ENCODE data around the gene EP400.
"Not testable (repeated sequence)": the region's sequence is repeated elsewhere in the genome, so short reads cannot be mapped to it uniquely, and the experiment has no call there.

EP400 gene

DNA sequence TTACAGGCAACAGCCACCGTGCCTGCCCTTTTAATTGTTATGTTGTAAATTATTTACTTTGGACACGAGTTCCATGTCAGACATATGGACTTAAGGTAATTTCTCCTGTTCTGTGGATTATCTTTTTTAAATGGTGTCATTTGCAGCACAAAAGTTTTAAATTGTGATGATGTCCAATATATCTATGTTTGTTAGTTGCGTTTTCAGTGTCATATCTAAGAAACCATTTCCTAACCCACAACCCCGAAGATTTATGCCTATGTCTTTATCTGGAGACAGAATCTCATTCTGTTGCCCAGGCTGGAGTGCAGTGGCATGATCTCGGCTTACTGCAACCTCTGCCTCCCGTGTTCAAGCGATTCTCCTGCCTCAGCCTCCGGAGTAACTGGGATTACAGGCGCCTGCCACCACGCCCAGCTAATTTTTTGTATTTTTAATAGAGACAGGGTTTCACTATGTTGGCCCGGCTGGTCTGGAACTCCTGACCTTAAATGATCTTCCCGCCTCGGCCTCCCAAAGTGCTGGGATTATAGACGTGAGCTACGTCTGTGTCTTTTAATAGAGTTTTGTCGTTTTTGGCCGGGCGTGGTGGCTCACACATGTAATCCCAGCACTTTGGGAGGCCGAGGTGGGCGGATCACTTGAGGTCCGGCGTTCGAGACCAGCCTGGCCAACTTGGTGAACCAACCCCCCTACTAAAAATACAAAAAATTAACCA, 870 bp upstream of the EP400 start:
- not testable (repeated sequence) for DNase-seq

DNA sequence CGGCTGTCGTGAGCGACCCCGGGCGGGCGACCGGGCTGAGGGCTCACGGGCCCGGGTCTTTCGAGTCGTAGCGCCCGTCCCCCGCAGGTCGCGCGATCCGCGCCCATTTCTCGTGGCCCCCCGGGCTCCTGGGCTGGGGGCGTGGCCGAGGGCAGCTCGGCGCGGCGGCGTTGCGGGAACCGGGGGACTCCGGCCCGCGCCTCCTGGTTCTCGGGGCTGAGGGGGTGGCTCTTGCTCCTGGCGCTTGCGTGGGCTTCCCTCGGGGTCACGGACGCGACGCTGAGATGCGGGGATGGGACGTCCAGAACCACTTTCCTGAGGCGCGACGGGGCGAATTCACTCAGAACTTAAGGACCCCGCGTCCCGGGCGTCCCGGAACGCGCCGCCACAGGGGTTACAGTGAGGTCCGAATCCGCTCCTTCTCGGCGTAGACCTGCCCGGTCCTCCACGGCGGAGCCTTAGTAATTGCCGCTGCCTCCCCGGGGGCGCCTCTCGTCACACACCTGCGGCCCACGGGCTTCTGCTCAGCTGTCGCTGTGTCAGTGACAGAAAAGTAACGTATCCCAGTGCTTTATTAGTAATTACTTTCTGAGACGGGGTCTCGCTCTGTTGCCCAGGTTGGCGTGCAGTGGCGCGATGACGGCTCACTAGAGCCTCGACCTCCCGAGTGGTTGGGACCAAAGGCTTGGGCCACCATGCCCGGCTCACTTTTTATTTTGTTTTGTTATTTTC, 606 bp downstream of the EP400 start:
- DNase-seq = peak; percentile 28

DNA sequence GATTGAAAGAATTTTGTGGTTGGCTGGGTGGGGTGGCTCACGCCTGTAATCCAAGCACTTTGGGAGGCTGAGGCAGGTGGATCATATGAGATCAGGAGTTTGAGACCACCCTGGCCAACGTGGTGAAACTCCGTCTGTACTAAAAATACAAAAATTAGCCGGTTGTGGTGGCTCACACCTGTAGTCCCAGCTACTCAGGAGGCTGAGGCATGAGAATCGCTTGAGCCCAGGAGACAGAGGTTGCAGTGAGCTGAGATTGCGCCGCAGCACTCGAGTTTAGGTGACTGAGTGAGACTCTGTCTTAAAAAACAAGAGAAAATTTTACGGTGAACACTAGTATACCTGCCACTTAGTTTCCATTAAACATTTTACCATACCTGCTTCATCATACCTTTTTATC, 4.1 kb downstream of the EP400 start:
- DNase-seq = not testable (repeated sequence)

DNA sequence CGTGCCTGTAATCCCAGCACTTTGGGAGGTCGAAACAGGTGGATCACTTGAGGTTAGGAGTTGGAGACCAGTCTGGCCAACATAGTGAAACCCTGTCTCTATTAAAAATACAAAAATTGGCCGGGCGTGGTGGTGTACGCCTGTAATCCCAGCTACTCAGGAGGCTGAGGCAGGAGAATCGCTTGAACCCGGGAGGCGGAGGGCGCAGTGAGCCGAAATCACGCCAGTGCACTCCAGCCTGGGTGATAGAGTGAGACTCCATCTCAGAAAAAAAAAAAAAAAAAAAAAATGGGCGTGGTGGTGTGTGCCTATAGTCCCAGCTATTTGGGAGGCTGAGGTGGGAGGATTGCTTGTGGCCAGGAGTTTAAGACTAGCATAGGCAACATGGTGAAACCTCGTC, 4.7 kb downstream of the EP400 start:
- not testable (repeated sequence) for DNase-seq

DNA sequence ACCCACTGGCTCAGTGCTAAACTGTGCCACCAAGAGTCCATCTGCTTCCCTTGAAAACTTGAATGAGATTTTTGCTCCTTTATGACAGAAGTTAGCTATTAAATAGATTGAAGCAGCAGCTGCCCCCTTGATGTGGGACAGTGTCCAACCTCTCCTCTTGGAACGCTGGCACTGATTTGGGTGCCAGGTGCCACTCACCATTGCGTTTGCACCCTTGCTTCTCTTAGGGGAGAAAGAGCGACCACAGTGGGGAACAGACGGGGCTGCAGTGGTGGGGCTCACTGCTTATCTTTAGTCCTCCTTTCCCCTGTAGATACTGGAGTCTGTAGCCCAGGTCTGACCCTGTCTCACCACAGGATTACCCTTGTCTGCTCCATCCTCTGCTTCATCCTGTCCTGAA, 9.4 kb downstream of the EP400 start:
- no peak for DNase-seq

DNA sequence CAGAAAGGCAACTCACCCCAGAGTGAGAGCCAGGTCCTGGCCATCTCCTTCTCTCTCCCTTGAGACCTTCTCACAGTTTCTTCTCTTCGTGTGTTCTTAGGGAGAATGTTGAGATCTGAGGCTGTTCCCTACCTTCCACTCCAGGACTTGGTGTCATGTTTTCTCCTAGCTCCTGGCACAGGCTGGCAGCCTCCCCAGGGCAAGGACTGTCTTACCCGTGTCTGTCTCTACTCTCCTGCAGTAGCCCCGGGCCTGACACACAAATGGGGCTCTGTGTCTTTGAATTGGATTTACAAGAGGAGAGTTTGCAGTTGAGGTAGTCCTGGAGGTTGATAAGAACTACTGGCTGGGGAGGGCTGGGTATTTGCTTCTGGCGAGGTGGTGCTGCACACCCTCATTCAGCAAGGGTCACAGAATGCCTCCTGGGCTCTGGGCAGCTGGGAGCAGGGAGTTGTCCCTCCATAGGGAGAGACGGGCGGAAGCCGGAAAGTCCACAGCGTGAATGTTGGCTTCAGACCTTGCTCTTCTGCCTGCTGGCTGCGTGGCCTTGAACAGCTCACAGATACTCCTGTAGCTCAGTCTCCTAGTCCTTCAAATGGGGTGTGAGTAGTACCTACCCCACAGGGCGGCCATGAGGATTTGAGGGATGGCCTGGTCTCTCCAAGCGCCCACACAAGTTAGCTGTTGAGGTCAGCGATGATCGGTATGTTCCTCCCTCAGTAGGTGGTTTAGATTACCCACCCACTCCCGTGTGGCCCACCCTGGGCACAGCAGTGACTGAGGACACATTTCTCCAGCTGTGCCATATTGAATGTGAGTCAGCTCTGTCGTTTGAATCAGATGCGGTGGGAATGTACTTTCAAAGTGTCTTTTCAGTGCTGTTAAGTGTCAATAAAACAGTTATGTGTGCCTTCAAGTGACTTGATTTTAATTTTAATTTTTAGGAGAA, 10.2 kb downstream of the EP400 start:
- DNase-seq = no peak

DNA sequence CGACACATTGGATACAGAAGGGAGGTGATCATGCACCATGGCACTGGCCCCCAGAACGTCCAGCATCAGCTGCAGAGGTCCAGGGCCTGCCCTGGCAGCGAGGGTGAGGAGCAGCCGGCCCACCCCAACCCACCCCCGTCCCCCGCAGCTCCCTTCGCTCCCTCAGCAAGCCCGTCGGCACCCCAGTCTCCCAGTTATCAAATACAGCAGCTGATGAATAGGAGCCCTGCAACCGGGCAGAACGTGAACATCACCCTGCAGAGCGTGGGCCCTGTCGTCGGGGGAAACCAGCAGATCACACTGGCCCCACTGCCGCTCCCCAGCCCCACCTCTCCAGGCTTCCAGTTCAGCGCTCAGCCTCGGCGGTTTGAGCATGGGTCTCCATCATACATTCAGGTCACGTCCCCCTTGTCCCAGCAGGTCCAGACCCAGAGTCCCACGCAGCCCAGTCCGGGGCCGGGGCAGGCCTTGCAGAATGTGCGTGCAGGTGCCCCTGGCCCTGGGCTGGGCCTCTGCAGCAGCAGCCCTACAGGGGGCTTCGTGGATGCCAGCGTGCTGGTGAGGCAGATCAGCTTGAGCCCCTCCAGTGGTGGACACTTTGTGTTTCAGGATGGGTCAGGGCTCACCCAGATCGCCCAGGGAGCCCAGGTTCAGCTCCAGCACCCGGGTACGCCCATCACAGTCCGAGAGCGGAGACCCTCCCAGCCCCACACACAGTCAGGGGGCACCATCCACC, 11.0 kb downstream of the EP400 start:
- not testable (repeated sequence) for DNase-seq

DNA sequence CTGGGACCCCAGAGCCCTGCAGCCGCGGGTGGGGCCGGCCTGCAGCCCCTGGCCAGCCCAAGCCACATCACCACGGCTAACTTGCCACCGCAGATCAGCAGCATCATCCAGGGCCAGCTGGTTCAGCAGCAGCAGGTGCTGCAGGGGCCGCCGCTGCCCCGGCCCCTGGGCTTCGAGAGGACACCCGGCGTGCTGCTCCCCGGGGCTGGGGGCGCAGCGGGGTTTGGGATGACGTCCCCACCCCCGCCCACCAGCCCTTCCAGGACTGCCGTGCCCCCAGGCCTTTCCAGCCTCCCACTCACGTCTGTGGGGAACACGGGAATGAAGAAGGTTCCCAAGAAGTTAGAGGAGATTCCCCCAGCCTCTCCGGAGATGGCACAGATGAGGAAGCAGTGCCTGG, 11.6 kb downstream of the EP400 start:
- DNase-seq = not testable (repeated sequence)

DNA sequence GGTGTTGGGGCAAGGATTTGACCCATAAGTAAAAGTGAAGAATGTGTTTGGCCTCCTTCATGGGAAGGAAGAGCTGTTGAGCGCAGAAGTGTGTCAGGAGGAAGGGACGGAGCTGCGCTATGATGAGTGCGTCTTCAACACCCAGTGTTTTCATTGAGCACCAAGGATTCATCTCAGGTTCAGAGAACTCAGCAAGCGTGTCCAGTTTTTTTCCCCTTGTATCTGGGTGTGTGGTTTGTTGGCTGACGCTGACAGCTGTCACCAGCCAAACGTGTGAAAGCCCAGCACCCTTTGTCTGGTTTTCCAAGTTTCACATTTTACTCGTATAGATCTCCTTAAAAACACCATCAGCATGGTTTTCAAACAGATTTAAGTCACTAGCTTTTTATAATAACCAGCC, 12.3 kb downstream of the EP400 start:
- no peak for DNase-seq

DNA sequence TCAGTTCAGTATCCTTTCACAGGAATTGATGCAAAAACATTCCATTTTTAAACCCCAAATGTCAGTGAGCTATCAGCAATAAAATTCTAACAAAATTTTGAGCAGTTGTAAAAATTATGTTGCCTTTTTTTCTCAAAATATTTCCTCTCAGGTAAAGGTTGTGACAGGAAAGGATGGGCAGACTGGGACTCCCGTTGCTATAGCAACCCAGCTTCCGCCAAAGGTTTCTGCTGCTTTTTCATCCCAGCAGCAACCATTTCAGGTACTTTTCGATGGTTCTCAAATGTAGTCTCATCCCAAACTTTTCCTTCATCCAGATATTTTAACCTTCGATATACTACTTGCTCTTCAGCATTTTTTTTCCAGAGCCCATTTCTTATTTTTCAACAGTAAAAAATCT, 13.6 kb downstream of the EP400 start:
- no peak for DNase-seq

DNA sequence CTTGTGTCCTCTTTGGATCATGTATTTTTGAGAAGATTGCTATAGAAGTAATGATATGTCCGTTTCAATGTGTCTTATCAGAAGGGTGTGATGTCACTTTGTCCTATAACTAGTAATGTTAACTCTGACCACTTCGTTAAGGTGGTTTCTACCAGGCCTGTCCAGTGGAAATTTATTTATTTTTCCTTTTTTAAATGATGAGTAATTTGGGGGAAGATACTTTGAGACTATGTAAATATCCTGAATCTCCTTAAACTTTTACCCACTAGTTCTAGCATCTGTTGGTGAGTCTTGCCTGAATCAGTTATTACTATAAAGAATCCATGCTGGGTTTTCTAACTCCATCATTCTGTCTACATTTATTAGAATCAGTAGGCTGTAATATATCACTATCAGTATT, 15.3 kb downstream of the EP400 start:
- DNase-seq = no peak

DNA sequence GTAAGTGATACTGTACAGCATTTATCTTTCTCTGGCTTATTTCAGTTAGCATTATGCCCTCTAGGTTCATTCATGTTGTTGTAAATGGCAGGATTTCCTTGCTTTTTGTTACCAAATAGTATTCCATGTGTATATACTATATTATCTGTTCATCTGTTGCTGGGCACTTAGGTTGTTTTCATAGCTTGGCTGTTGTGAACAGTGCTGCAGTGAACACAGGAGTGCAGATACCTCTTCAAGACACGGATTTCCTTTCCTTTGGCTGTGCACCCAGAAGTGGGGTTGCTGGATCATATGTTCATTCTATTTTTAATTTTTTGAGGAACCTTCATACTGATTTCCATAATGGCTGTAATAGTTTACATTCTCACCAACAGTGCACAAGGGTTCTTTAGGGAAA, 21.5 kb downstream of the EP400 start:
- DNase-seq = no peak

DNA sequence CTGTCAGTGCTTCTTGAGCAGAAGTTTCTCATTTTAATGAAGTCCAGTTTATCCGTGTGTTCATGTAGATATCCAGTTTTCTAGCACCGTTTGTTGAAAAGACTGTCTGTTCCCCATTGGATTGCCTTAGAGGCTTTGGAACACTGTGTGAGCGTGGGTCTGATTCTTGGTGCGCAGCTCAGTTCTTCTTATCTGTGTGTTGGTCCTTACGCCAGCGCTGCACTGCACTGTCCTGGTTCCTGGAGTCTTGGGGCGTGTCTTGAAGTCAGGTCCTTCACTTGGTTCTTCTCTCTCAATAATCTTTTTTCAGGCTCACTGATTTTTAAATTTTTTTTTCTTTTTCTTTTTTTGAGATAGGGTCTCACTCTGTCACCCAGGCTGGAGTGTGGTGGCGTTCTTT, 25.5 kb downstream of the EP400 start:
- DNase-seq = no peak

DNA sequence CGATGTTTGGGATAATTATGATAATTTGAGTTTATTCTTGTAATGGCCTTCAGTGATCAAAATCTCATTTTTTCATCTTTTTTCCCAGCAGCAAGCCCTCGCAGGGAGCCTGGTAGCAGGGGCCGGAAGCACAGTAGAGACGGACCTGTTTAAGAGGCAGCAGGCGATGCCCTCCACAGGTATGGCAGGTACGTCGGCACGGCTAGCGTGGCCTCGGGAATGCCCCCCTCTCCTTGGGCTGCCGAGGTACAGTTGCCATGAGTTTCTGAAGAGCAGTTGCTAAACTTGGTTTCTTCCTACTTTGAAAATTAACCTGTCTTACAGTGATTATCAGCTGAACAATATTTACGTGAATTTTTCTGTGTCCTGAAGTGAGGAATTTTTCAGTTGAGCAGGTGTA, 29.9 kb downstream of the EP400 start:
- no peak for DNase-seq

DNA sequence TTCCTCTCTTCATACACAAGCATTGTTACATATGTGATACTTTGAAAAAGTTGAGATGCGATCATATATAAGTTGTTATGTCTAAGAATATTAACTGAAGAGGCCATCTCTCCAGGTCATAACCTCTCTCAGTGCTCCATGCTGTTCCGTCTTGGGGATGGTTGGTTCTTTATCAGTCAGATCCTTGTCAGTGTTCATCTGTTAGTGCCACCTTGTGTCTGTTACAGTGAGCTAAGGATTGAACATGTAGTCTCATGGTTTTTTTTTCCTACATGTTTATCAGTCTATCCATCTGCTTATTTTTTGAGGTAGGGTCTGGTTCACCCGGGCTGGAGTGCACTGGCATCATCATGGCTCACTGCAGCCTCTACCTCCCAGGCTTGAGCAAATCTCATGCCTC, 30.5 kb downstream of the EP400 start:
- no peak for DNase-seq

DNA sequence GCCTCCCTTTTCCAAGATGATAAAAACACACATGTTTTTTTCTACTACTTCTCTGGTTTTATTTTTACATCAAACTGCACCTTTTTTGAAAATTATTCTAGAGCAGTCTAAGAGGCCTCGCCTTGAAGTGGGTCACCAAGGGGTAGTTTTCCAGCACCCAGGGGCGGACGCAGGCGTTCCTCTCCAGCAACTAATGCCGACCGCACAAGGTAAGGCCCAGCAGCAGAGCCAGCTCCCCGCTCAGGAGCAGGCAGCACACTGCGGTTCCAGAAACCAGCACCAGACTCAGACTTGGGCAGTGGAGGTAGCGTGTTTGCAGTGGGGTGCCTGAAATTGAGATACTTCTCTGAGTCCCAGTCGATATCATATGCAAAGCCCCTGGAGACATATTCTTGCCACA, 31.6 kb downstream of the EP400 start:
- DNase-seq = no peak

DNA sequence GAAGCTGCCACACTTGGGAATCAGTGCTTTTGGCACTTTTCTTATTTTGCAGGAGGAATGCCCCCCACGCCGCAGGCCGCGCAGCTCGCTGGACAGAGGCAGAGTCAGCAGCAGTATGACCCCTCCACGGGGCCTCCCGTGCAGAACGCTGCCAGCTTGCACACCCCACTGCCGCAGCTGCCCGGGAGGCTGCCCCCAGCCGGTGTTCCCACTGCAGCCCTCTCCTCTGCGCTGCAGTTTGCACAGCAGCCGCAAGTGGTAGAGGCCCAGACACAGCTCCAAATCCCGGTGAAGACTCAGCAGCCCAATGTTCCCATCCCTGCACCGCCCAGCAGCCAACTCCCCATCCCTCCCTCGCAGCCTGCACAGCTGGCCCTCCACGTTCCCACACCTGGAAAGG, 32.3 kb downstream of the EP400 start:
- no peak for DNase-seq

DNA sequence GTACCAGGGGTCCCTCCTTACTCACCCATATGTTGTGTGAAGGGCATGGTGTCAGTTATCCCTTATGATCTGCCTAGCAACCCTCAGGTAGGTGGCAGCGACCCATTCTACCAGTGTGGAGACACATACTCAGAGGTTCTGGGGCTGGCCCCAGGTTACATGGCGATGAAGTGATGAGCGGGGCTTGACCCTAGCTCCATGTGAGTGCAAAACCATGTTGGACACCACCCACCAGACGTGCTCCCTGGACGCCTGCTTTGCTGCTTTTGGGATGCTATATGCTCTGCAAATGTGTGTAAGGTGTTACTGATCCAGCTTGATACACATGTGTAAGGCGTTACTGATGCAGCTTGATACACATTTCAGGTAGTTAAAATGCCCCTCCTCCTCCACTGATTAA, 33.3 kb downstream of the EP400 start:
- no peak for DNase-seq

DNA sequence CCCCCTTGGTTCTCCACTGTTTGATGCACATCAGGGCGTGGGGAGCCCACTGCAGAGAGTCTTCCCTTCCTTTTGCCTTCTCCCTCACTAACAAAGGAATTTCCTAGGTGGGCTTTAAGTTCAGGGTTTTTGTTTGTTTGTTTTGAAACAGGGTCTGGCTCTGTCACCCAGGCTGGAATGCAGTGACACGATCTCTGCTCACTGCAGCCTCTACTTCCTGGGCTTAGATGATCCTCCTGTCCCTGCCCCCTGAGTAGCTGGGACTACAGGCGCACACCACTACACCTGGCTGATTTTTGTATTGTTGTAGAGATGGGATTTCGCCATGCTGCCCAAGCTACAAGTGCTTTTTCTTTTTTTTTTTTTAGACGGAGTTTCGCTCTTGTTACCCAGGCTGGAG, 33.8 kb downstream of the EP400 start:
- DNase-seq = no peak

DNA sequence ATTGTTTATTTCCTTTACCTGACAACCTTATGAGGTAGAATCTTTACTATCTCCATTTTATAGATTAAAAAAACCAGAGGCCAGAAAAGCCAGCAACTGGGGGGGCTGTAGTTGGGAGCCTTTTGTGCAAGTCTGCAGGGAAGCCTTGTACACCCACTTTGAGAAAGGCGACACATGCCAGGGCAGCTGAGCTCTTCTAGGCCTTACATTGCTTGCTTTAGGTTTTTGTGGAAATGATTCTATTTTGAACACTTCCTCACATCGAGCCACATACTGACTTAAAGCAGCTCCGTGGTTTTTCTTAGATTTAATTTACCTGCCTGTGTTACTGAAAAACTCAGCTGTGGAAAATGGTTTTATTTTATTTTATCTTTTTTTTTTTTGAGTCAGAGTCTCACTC, 34.6 kb downstream of the EP400 start:
- DNase-seq = no peak

DNA sequence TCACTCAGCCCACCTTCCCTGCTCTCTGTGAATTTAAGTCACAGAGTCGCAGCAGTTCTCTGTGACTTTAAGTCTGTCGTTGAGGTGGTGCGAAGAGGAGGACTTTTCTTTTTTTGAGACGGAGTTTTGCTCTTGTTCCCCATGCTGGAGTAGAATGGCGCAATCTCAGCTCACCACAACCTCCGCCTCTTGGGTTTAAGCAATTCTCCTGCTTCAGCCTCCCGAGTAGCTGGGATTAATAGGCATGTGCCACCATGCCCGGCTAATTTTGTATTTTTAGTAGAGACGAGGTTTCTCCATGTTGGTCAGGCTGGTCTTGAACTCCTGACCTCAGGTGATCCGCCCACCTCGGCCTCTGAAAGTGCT, 35.8 kb downstream of the EP400 start:
- not testable (repeated sequence) for DNase-seq

DNA sequence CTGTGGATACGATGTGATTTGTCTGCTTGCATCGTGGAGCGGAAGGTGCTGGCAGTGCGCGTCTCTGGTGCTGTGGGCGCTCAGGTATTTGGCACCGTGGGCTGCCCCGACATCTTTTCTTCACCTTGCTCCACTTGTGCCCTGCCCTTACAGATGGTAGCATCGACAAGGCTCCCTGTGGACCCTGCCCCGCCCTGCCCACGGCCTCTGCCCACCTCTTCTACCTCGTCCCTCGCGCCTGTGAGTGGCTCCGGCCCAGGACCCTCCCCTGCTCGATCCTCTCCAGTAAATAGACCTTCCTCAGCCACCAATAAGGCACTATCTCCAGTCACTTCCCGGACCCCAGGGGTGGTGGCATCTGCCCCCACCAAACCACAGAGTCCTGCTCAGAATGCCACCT, 36.6 kb downstream of the EP400 start:
- DNase-seq = no peak

DNA sequence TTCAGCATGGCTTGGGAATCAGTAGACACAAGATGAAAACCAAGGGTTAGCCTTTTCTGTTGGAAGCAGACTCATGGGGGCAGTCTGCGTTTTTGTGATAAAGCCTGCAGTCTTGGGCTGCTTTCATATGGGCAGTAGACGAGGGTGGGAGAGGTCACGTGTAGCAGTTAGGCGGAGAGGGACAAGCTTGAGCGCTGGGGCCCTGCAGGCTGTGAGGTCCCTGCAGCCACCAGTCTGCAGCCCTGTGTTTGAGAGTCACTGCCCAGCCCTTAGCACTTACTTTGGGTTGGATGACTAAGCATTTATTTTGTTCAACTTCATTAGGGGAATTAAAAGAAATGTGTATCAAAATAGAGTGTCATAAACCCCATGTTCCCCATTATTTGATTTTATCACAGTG, 37.2 kb downstream of the EP400 start:
- no peak for DNase-seq

Data from effector CD4-positive, alpha-beta T cell (primary cell).